ENCODE data around the gene EEA1. TPM values are rescaled to one million over a fixed set of nuclear protein-coding genes. Genes with fewer than 3 reads are reported as not detected.

The EEA1 gene
- total and polyA plus RNA-seq, 4 experiments from 2014 or later = 2.8 to 16.4 (median 16.1) TPM

DNA sequence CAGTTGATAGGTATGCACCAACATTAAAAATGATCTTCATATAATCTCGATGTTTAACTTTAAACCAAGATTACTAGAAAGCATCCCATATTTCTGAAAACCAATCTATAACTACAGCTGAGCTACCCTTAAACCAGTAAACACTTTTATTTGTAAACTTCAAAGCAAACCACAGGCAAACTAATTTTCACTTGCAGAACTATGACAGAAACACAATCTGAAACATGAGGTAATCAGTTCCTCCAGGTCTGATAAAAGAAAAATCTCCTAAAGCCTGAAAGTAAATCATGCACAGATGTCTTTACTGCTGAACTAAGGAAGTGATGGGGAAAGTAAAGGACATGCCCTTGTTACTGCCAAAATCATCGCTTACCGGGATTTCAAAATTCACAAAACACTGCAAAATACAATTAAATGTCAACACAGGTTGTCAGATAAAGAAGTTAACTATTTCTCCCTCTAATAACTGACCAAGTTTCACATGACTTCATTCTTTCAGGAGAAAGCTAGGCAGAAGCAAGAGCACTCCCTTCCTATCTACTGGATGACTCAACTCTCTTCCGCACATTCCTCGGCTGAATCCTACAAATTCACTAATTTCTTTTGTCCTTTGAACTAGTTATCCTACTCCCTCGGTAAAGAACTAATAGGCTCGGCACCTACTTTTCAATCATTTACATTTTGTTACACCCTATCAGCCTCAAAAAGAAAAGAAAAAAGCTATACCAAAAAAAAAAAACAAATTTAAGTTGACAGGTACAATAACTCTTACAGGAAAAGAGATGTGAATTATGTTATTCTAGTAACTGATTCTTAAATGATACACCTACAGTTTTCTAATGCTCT lies 1.4 kb downstream of the EEA1 start:
- Mint-ChIP-seq H3K4me3 (peak overlapping the region; percentile 79 to 91 (median 88)), H3K27me3 (no peaks in the 10 kb centered on the region), H3K4me1 (peaks cover 25 to 42% (median 36%) of the 10 kb centered on the region in 4 donors), H3K27ac (peak overlapping the region; percentile 60 to 95 (median 92)), H3K9me3 (no peaks in the 10 kb centered on the region), H3K36me3 (peaks cover 4 to 5% of the 10 kb centered on the region in 2 donors)
- ChIA-PET POLR2A (ENCODE audit: partially characterized antibody) (interaction anchor here (0.9 to 4.1 kb wide), 8 partner anchors 17 to 749 kb away, joined by 3 to 36 read pairs (median 4); partner anchors contain the start of gene CRADD), CTCF (ENCODE audit: partially characterized antibody) (interaction anchor here (0.7 to 2.8 kb wide), 13 partner anchors 17 to 1546 kb away, joined by 3 to 11 read pairs (median 4); no protein-coding TSS in a partner anchor)
- Histone ChIP-seq H3K4me1 (ENCODE audit: insufficient read depth, low read length) (peaks cover 28% of the 10 kb centered on the region), H3K27me3 (ENCODE audit: insufficient read depth, low read length) (no peaks in the 10 kb centered on the region), H3K4me3 (ENCODE audit: low read length in 2 of 2) (peak overlapping the region; percentile 12 to 55), H3K27ac (ENCODE audit: low read depth, low read length) (peak overlapping the region; percentile 90), H3K36me3 (ENCODE audit: insufficient read depth, low read length) (no peaks in the 10 kb centered on the region), H3K9me3 (ENCODE audit: control insufficient read depth in 1 of 2, low read length in 2 of 2) (no peaks in the 10 kb centered on the region)
- DNase-seq = peak in 4 of 5 donors; percentile 21 to 42 (median 33)
- intact Hi-C loops (cut with micrococcal nuclease) = loop anchor here (5.0 kb wide), 4 partner anchors 65 to 1535 kb away; partner anchors contain the start of gene CRADD

DNA sequence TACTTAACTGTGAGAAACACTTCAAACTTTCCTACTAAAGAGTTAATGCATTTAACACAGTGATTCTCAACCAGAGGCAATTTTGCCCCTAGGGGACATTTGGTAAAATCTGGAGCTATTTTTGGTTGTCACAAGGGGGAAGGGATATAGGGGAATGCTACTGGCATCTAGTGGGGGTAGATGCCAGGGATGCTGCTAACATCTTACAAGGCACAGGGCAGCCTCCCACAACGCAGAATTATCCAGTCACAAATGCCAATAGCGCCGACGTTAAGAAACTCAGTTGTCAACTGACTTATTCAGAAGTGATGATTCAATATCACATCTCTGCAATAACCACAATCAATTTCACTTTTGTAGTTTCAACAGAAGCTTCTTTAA lies 2.0 kb downstream of the EEA1 start:
- H3K36me3 ChIP-seq (ENCODE audit: insufficient read depth, low read length) = no peaks in the 10 kb centered on the region
- Mint-ChIP-seq H3K36me3 (peaks cover 5 to 10% of the 10 kb centered on the region in 2 donors), H3K27ac (peak overlapping the region; percentile 60 to 95 (median 92)), H3K27me3 (no peaks in the 10 kb centered on the region), H3K4me1 (peaks cover 29 to 46% (median 40%) of the 10 kb centered on the region in 4 donors), H3K9me3 (peaks cover 0 to 2% (median 0%) of the 10 kb centered on the region in 8 donors), H3K4me3 (peak overlapping the region; percentile 79 to 91 (median 88))
- H3K27ac ChIP-seq (ENCODE audit: low read depth, low read length) = peak overlapping the region; percentile 90
- H3K9me3 ChIP-seq (ENCODE audit: control insufficient read depth in 1 of 2, low read length in 2 of 2) = no peaks in the 10 kb centered on the region
- ChIA-PET CTCF (ENCODE audit: partially characterized antibody) (interaction anchor here (1.0 to 2.8 kb wide), 9 partner anchors 16 to 1174 kb away, joined by 3 to 11 read pairs (median 6); no protein-coding TSS in a partner anchor), POLR2A (ENCODE audit: partially characterized antibody) (interaction anchor here (0.9 to 4.1 kb wide), 5 partner anchors 16 to 358 kb away, joined by 3 to 36 read pairs (median 4); no protein-coding TSS in a partner anchor)
- H3K4me3 ChIP-seq (ENCODE audit: low read length in 2 of 2) = no peak overlapping the region
- H3K27me3 ChIP-seq (ENCODE audit: insufficient read depth, low read length) = no peaks in the 10 kb centered on the region
- intact Hi-C loops (cut with micrococcal nuclease) = loop anchor here (5.0 kb wide), 4 partner anchors 65 to 1535 kb away; partner anchors contain the start of gene CRADD
- H3K4me1 ChIP-seq (ENCODE audit: insufficient read depth, low read length) = peaks cover 28% of the 10 kb centered on the region
- DNase-seq = peak in 3 of 5 donors; percentile 23 to 61 (median 35)

DNA sequence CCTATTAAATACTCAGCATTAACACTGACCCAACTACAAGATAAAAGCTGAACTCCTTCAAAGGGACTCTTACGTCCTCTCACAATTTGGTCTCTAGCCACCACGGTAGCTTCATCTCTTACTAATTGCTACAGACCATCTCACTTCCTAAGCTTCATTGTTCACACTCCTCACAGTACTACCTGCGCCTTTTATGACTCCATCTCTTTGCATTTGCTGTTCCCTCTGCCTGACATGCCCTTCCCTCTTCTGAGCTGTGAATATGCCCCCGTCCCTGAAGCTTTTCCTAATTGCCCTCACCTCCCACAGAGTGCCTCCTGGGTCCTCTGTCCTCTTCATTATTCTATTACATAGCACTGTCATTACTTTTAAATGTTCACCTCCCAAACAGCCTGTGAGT lies 2.5 kb downstream of the EEA1 start:
- Histone ChIP-seq H3K4me1 (ENCODE audit: insufficient read depth, low read length) (peaks cover 28% of the 10 kb centered on the region), H3K36me3 (ENCODE audit: insufficient read depth, low read length) (no peaks in the 10 kb centered on the region), H3K27ac (ENCODE audit: low read depth, low read length) (no peak overlapping the region), H3K4me3 (ENCODE audit: low read length in 2 of 2) (no peak overlapping the region), H3K9me3 (ENCODE audit: control insufficient read depth in 1 of 2, low read length in 2 of 2) (no peaks in the 10 kb centered on the region), H3K27me3 (ENCODE audit: insufficient read depth, low read length) (no peaks in the 10 kb centered on the region)
- ChIA-PET CTCF (ENCODE audit: partially characterized antibody) (interaction anchor here (1.0 to 2.8 kb wide), 10 partner anchors 11 to 1175 kb away, joined by 3 to 11 read pairs (median 4); no protein-coding TSS in a partner anchor), POLR2A (ENCODE audit: partially characterized antibody) (interaction anchor here (0.9 to 4.1 kb wide), 4 partner anchors 16 to 358 kb away, joined by 3 to 36 read pairs (median 5); no protein-coding TSS in a partner anchor)
- Mint-ChIP-seq H3K9me3 (peaks cover 0 to 3% (median 0%) of the 10 kb centered on the region in 8 donors), H3K4me1 (peaks cover 31 to 49% (median 43%) of the 10 kb centered on the region in 4 donors), H3K4me3 (peak overlapping the region in 5 of 8 donors; percentile 79 to 91 (median 87)), H3K27me3 (no peaks in the 10 kb centered on the region), H3K36me3 (peaks cover 5 to 12% of the 10 kb centered on the region in 2 donors), H3K27ac (peak overlapping the region in 5 of 7 donors; percentile 1 to 94 (median 87))
- no peak for DNase-seq
- intact Hi-C loops (cut with micrococcal nuclease) = loop anchor here (5.0 kb wide), 4 partner anchors 64 to 1536 kb away; partner anchors contain the start of gene CRADD

DNA sequence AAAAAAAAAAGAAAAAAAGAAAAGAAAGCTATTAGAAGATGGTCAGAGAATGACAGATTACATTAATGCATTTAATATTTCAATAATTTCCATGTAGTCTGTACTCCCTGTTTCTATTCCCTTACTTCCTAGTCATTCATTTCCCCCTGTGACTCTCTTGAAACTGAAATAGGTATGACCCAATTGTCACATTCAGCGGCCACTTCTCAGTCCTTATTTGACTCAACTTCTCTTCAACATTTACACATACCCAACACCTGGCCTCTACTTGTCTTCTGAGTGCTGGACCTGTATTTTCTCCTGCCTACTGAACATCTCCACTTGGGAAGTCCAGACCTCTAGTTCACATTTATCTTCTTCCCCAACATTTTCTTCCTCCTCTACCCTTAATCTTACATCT lies 7.2 kb downstream of the EEA1 start:
- H3K4me1 ChIP-seq (ENCODE audit: insufficient read depth, low read length) = peaks cover 8% of the 10 kb centered on the region
- no peaks in the 10 kb centered on the region for H3K36me3 ChIP-seq (ENCODE audit: insufficient read depth, low read length)
- Mint-ChIP-seq H3K4me3 (no peak overlapping the region), H3K9me3 (peaks cover 0 to 3% (median 0%) of the 10 kb centered on the region in 8 donors), H3K27ac (peak overlapping the region in 1 of 7 donors; percentile 0), H3K36me3 (peaks cover 0 to 12% of the 10 kb centered on the region in 2 donors), H3K4me1 (peaks cover 17 to 26% (median 21%) of the 10 kb centered on the region in 4 donors), H3K27me3 (no peaks in the 10 kb centered on the region)
- H3K27ac ChIP-seq (ENCODE audit: low read depth, low read length) = no peak overlapping the region
- H3K27me3 ChIP-seq (ENCODE audit: insufficient read depth, low read length) = no peaks in the 10 kb centered on the region
- no peak for DNase-seq
- H3K4me3 ChIP-seq (ENCODE audit: low read length in 2 of 2) = no peak overlapping the region
- ChIA-PET POLR2A (ENCODE audit: partially characterized antibody) (no interaction called here), CTCF (ENCODE audit: partially characterized antibody) (interaction anchor here (0.6 kb wide), 1 partner anchor 13 kb away, joined by 3 read pairs; no protein-coding TSS in a partner anchor)
- intact Hi-C loops (cut with micrococcal nuclease) = no loop called here
- H3K9me3 ChIP-seq (ENCODE audit: control insufficient read depth in 1 of 2, low read length in 2 of 2) = no peaks in the 10 kb centered on the region

DNA sequence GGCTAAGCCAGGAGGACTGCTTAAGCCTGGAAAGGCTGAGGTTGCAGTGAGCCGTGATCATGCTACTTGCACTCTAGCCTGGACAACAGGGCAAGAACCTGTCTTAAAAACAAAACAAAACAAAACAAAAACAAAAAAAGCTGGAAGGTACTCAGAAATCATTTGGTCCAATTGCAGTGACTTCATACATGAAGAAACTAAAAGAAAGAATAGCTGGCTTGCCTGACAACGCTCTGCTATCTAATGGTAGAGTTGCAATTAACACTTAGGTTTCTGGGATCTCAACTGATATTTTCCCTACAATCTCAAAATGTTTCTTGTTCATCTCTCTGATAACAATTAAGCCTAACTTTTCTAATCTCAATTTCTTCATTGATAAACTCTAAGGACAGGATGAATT lies 13.7 kb downstream of the EEA1 start:
- H3K27me3 Mint-ChIP-seq = no peaks in the 10 kb centered on the region
- POLR2A ChIA-PET (ENCODE audit: partially characterized antibody) = no interaction called here
- CTCF ChIA-PET (ENCODE audit: partially characterized antibody) = no interaction called here
- no peak for DNase-seq
- Histone ChIP-seq H3K27me3 (ENCODE audit: insufficient read depth, low read length) (no peaks in the 10 kb centered on the region), H3K4me1 (ENCODE audit: insufficient read depth, low read length) (peaks cover 6% of the 10 kb centered on the region), H3K27ac (ENCODE audit: low read depth, low read length) (no peak overlapping the region), H3K36me3 (ENCODE audit: insufficient read depth, low read length) (no peaks in the 10 kb centered on the region), H3K9me3 (ENCODE audit: control insufficient read depth in 1 of 2, low read length in 2 of 2) (no peaks in the 10 kb centered on the region), H3K4me3 (ENCODE audit: low read length in 2 of 2) (no peak overlapping the region)
- H3K9me3 Mint-ChIP-seq = peaks cover 0 to 2% (median 0%) of the 10 kb centered on the region in 8 donors
- H3K4me1 Mint-ChIP-seq = peaks cover 19 to 33% (median 23%) of the 10 kb centered on the region in 4 donors
- H3K27ac Mint-ChIP-seq = peak overlapping the region in 1 of 7 donors; percentile 41
- peaks cover 0 to 2% of the 10 kb centered on the region in 2 donors for H3K36me3 Mint-ChIP-seq
- intact Hi-C loops (cut with micrococcal nuclease) = no loop called here
- H3K4me3 Mint-ChIP-seq = no peak overlapping the region

DNA sequence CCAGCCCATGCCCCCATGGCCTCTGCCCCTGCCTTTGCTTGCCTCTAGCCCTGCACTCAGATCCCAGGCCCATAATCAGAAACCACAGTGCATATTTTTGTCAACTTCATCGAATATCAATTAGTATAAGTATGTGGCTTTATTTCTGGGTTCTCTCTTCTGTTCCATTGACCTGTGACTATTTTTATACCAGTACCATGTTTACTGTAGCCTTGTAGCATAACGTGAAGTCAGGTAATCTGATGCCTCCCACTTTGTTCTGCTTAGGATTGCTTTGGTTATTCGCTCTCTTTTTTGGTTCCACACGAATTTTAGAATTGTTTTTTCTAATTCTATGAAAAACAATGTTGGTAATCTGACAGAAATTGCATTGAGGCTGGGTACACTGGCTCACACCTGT lies 14.9 kb downstream of the EEA1 start:
- intact Hi-C loops (cut with micrococcal nuclease) = no loop called here
- Mint-ChIP-seq H3K36me3 (peaks cover 0 to 2% of the 10 kb centered on the region in 2 donors), H3K9me3 (peaks cover 0 to 2% (median 0%) of the 10 kb centered on the region in 8 donors), H3K27ac (peak overlapping the region in 3 of 7 donors; percentile 6 to 60 (median 47)), H3K27me3 (no peaks in the 10 kb centered on the region), H3K4me1 (peaks cover 19 to 33% (median 23%) of the 10 kb centered on the region in 4 donors), H3K4me3 (peak overlapping the region in 1 of 8 donors; percentile 3)
- no peaks in the 10 kb centered on the region for H3K36me3 ChIP-seq (ENCODE audit: insufficient read depth, low read length)
- ChIA-PET CTCF (ENCODE audit: partially characterized antibody) (no interaction called here), POLR2A (ENCODE audit: partially characterized antibody) (no interaction called here)
- DNase-seq = no peak
- H3K9me3 ChIP-seq (ENCODE audit: control insufficient read depth in 1 of 2, low read length in 2 of 2) = no peaks in the 10 kb centered on the region
- no peak overlapping the region for H3K4me3 ChIP-seq (ENCODE audit: low read length in 2 of 2)
- peaks cover 6% of the 10 kb centered on the region for H3K4me1 ChIP-seq (ENCODE audit: insufficient read depth, low read length)
- no peaks in the 10 kb centered on the region for H3K27me3 ChIP-seq (ENCODE audit: insufficient read depth, low read length)
- no peak overlapping the region for H3K27ac ChIP-seq (ENCODE audit: low read depth, low read length)

DNA sequence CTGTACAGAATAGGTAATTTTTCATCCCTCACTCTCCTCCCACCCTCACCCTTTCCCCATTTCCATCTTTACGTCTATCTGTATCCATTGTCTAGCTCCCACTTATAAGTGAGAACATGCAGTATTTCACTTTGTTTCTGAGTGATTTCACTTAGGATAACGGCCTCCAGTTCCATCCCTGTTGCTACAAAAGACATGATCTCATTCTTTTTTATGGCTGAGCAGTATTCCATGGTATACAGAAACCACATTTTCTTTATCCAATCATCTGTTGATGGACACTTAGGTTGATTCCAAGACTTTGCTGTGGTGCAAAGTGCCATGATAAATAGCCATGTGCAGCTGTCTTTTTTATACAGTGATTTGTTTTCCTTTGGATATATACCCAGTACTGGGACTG lies 16.4 kb downstream of the EEA1 start:
- CTCF ChIA-PET (ENCODE audit: partially characterized antibody) = no interaction called here
- no peak overlapping the region for H3K4me3 ChIP-seq (ENCODE audit: low read length in 2 of 2)
- DNase-seq = no peak
- Mint-ChIP-seq H3K27ac (peak overlapping the region in 1 of 7 donors; percentile 58), H3K9me3 (peaks cover 0 to 2% (median 0%) of the 10 kb centered on the region in 8 donors), H3K4me1 (peaks cover 24 to 43% (median 30%) of the 10 kb centered on the region in 4 donors), H3K4me3 (no peak overlapping the region), H3K27me3 (no peaks in the 10 kb centered on the region), H3K36me3 (peaks cover 0 to 2% of the 10 kb centered on the region in 2 donors)
- H3K27me3 ChIP-seq (ENCODE audit: insufficient read depth, low read length) = no peaks in the 10 kb centered on the region
- intact Hi-C loops (cut with micrococcal nuclease) = no loop called here
- no peaks in the 10 kb centered on the region for H3K9me3 ChIP-seq (ENCODE audit: control insufficient read depth in 1 of 2, low read length in 2 of 2)
- H3K27ac ChIP-seq (ENCODE audit: low read depth, low read length) = no peak overlapping the region
- peaks cover 18% of the 10 kb centered on the region for H3K4me1 ChIP-seq (ENCODE audit: insufficient read depth, low read length)
- no peaks in the 10 kb centered on the region for H3K36me3 ChIP-seq (ENCODE audit: insufficient read depth, low read length)
- POLR2A ChIA-PET (ENCODE audit: partially characterized antibody) = no interaction called here

Data from CD4-positive, alpha-beta memory T cell (primary cell).